HG02610 (cell line): ENCODE data around the gene GNB1L.

Source experiments
- ATAC-seq: cut with Tn5 transposase; IDR thresholded peaks from one replicate; pipeline ENCODE4 v1.9.1; 2021; ENCODE audit warnings: mild to moderate bottlenecking, moderate library complexity; ENCODE audit not compliant: unreplicated experiment

Gene GNB1L

GRCh38 chr22:19740586-19740985 is 114.1 kb downstream of the GNB1L start:
- ATAC-seq: no peak

- ATAC-seq: no peak
Measured at GRCh38 chr22:19739911-19740449, 114.7 kb downstream of the GNB1L start.

- no peak for ATAC-seq
Measured at GRCh38 chr22:19739448-19739895, 115.2 kb downstream of the GNB1L start.

GRCh38 chr22:19738664-19739447 is 115.8 kb downstream of the GNB1L start:
- no peak for ATAC-seq

GRCh38 chr22:19737846-19738663 is 116.6 kb downstream of the GNB1L start:
- no peak for ATAC-seq

GRCh38 chr22:19735665-19736510 is 118.8 kb downstream of the GNB1L start:
- no peak for ATAC-seq

- no peak for ATAC-seq
Measured at GRCh38 chr22:19734837-19735382, 119.8 kb downstream of the GNB1L start.

GRCh38 chr22:19734163-19734562 is 120.5 kb downstream of the GNB1L start:
- ATAC-seq: no peak

GRCh38 chr22:19733755-19734154 is 120.9 kb downstream of the GNB1L start:
- ATAC-seq: no peak
